Activated CD8-positive, alpha-beta T cell treated with anti-CD3 and anti-CD28 coated beads for 36 hours (primary cell): ENCODE measurements around the gene SYNGAP1. TPM values are rescaled to one million over a fixed set of nuclear protein-coding genes. Genes with fewer than 3 reads are reported as not detected.
"Not testable (repeated sequence)": the region's sequence is repeated elsewhere in the genome, so short reads cannot be mapped to it uniquely, and the experiment has no call there.

Experiments used
- ATAC-seq: fragments of 200-7000 bp; cut with Tn5 transposase; one replicate; pipeline ENCODE4 v1.10.0; 2021; ENCODE audit warnings: mild to moderate bottlenecking, moderate library complexity
- CTCF ChIA-PET: fragments of 350-600 bp; sonication (Branson Sonifier 250); formaldehyde crosslinking; loops from one replicate; lab custom pipeline; 2021; ENCODE audit warnings: antibody characterized with exemption; lab: Charles Lee
- POLR2A ChIA-PET: fragments of 350-600 bp; sonication (Branson Sonifier 250); formaldehyde crosslinking; loops from one replicate; lab custom pipeline; 2021; ENCODE audit warnings: antibody characterized with exemption; lab: Charles Lee
- DNase-seq: peaks from one replicate; pipeline ENCODE4 v3.0.0-alpha.2; 2020
- H3K27ac Mint-ChIP-seq: one replicate; pipeline ENCODE4 v1.8.0; 2021; ENCODE audit warnings: mild to moderate bottlenecking, mixed read lengths
- H3K27me3 Mint-ChIP-seq: one replicate; pipeline ENCODE4 v1.8.0; 2021; ENCODE audit warnings: mixed read lengths
- H3K36me3 Mint-ChIP-seq: one replicate; pipeline ENCODE4 v1.8.0; 2021; ENCODE audit warnings: low read depth, mixed read lengths
- H3K4me1 Mint-ChIP-seq: one replicate; pipeline ENCODE4 v1.8.0; 2021; ENCODE audit warnings: low read depth, mixed read lengths
- H3K4me3 Mint-ChIP-seq: one replicate; pipeline ENCODE4 v1.8.0; 2021; ENCODE audit warnings: mild to moderate bottlenecking, moderate library complexity, mixed read lengths
- H3K9me3 Mint-ChIP-seq: one replicate; pipeline ENCODE4 v1.8.0; 2021; ENCODE audit warnings: mixed read lengths
- intact Hi-C: fragments of 100-400 bp; cut with micrococcal nuclease; formaldehyde crosslinking; loops from one replicate; pipeline ENCODE4 v1.10.0; 2022
- total RNA-seq, 2 experiments: library from RNA; stranded (reverse); gene quantifications; one replicate each; pipeline ENCODE4 v1.2.3, GENCODE V29; 2021
- TF ChIP-seq, protein P1 (sequence below): fragments of 200-600 bp; IDR thresholded peaks from one replicate; pipeline ENCODE4 v1.8.0; 2022; ENCODE audit warnings: antibody characterized with exemption, mild to moderate bottlenecking

Gene SYNGAP1
- total RNA-seq, 2 experiments from 2014 or later: 57.9 to 67.0 TPM

DNA sequence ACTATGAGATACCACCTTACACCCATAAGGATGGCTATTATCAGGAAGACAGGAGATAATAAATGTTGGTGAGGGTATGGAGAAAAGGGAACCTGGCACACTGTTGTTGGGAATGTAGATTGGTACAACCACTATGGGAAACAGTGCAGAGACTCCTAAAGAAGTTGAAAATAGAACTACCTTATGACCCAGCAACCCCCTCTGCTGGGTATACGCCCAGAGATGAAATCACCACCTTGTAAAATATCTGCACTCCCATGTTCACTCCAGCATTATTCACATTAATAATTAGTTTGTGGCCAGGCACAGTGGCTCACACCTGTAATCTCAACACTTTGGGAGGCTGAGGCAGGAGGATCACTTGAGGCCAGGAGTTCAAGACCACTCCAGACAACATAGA lies 61.3 kb downstream of the SYNGAP1 start:
- CTCF ChIA-PET: no interaction called here
- H3K9me3 Mint-ChIP-seq: no peaks in the 10 kb centered on the region

DNA sequence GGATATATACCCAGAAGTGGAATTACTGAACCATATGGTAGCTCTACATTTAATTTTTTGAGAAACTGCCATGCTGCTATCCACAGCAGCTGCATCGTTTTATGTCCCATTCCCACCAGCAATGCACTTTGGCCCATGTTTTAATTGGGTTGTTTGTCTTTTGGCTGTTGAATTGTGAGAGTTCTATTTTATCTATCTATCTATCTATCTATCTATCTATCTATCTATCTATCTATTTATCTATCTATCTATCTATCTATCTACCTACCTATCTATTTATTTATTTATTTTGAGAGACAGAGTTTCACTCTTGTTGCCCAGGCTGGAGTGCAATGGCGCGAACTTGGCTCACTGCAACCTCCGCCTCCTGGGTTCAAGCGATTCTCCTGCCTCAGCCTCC lies 62.8 kb downstream of the SYNGAP1 start:
- DNase-seq, H3K4me3 Mint-ChIP-seq, H3K36me3 Mint-ChIP-seq, H3K4me1 Mint-ChIP-seq, H3K9me3 Mint-ChIP-seq, POLR2A ChIA-PET, ATAC-seq, H3K27me3 Mint-ChIP-seq, CTCF ChIA-PET, H3K27ac Mint-ChIP-seq, intact Hi-C loops: not testable (repeated sequence)

More for the DNA sequence above, 61.3 kb downstream of the SYNGAP1 start:
- H3K27me3 Mint-ChIP-seq: no peaks in the 10 kb centered on the region
- TF ChIP-seq, protein P1, sequence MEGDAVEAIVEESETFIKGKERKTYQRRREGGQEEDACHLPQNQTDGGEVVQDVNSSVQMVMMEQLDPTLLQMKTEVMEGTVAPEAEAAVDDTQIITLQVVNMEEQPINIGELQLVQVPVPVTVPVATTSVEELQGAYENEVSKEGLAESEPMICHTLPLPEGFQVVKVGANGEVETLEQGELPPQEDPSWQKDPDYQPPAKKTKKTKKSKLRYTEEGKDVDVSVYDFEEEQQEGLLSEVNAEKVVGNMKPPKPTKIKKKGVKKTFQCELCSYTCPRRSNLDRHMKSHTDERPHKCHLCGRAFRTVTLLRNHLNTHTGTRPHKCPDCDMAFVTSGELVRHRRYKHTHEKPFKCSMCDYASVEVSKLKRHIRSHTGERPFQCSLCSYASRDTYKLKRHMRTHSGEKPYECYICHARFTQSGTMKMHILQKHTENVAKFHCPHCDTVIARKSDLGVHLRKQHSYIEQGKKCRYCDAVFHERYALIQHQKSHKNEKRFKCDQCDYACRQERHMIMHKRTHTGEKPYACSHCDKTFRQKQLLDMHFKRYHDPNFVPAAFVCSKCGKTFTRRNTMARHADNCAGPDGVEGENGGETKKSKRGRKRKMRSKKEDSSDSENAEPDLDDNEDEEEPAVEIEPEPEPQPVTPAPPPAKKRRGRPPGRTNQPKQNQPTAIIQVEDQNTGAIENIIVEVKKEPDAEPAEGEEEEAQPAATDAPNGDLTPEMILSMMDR: no peak
- intact Hi-C loops: no loop called here
- DNase-seq (peak; percentile 7), ATAC-seq (no peak)
- H3K4me3 Mint-ChIP-seq: no peak overlapping the region
- no peak overlapping the region for H3K27ac Mint-ChIP-seq
- no peaks in the 10 kb centered on the region for H3K36me3 Mint-ChIP-seq
- no peaks in the 10 kb centered on the region for H3K4me1 Mint-ChIP-seq
- POLR2A ChIA-PET: interaction anchor here (1.3 kb wide), 1 partner anchor 9 kb away, joined by 3 read pairs; no protein-coding TSS in a partner anchor

DNA sequence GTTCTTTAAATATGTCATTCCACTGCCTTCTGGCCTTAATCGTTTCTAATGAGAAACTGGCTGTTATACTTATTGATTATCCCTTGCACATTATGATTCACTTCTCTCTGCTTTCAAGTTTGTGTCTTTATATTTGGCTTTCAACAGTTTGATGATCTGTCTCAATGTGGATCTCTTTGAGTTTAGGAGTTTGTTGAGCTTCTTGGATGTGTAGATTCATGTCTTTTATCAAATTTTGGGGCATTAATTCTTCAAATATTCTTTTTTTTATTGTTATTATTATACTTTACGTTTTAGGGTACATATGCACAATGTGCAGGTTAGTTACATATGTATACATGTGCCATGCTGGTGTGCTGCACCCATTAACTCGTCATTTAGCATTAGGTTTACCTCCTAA lies 63.8 kb downstream of the SYNGAP1 start:
- POLR2A ChIA-PET: no interaction called here
- no peaks in the 10 kb centered on the region for H3K9me3 Mint-ChIP-seq
- no peaks in the 10 kb centered on the region for H3K4me1 Mint-ChIP-seq
- CTCF ChIA-PET: no interaction called here
- ATAC-seq: no peak
- no peaks in the 10 kb centered on the region for H3K27me3 Mint-ChIP-seq
- H3K36me3 Mint-ChIP-seq: no peaks in the 10 kb centered on the region
- no peak overlapping the region for H3K4me3 Mint-ChIP-seq
- TF ChIP-seq, protein P1: no peak
- intact Hi-C loops: no loop called here
- H3K27ac Mint-ChIP-seq: no peak overlapping the region
- DNase-seq: no peak

DNA sequence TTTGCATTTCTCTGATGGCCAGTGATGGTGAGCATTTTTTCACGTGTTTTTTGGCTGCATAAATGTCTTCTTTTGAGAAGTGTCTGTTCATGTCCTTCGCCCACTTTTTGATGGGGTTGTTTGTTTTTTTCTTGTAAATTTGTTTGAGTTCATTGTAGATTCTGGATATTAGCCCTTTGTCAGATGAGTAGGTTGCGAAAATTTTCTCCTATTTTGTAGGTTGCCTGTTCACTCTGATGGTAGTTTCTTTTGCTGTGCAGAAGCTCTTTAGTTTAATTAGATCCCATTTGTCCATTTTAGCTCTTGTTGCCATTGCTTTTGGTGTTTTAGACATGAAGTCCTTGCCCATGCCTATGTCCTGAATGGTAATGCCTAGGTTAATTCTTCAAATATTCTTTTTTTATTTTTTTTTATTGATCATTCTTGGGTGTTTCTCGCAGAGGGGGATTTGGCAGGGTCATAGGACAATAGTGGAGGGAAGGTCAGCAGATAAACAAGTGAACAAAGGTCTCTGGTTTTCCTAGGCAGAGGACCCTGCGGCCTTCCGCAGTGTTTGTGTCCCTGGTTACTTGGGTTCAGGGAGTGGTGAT lies 64.9 kb downstream of the SYNGAP1 start:
- H3K27me3 Mint-ChIP-seq, intact Hi-C loops, H3K4me3 Mint-ChIP-seq, ATAC-seq, H3K36me3 Mint-ChIP-seq, H3K4me1 Mint-ChIP-seq, POLR2A ChIA-PET, DNase-seq, H3K9me3 Mint-ChIP-seq, CTCF ChIA-PET, H3K27ac Mint-ChIP-seq: not testable (repeated sequence)

DNA sequence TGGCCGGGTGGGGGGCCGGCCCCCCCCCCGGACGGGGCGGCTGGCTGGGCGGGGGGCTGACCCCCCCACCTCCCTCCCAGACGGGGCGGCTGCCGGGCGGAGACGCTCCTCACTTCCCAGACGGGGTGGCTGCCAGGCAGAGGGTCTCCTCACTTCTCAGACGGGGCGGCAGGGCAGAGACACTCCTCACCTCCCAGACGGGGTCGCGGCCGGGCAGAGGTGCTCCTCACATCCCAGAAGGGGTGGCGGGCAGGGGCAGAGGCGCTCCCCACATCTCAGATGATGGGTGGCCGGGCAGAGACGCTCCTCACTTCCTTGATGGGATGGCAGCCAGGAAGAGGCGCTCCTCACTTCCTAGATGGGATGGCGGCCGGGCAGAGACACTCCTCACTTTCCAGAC lies 65.8 kb downstream of the SYNGAP1 start:
- CTCF ChIA-PET, H3K4me1 Mint-ChIP-seq, H3K36me3 Mint-ChIP-seq, H3K4me3 Mint-ChIP-seq, intact Hi-C loops, DNase-seq, H3K27me3 Mint-ChIP-seq, POLR2A ChIA-PET, ATAC-seq, H3K9me3 Mint-ChIP-seq, H3K27ac Mint-ChIP-seq: not testable (repeated sequence)

DNA sequence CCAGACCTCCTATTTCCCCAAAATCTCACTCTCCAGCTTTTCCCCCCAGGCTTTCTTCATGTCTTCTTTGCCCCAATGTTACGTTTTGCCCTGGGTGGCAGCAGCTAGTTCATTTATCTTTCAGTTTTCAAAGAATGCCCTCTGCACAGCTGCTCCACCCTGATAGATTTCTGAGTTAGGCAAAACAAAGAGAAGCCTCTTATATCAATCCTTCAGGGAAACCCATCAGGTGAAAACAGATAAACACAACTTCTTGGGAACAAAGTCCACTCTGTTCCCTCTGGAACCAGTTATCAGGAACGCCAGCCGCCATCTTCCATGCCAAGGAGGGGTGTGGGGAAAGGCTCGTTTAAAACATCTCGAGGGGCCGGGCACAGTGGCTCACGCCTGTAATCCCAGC lies 68.5 kb downstream of the SYNGAP1 start:
- TF ChIP-seq, protein P1: no peak
- no peaks in the 10 kb centered on the region for H3K9me3 Mint-ChIP-seq
- ATAC-seq (no peak), DNase-seq (no peak)
- no peaks in the 10 kb centered on the region for H3K4me1 Mint-ChIP-seq
- H3K4me3 Mint-ChIP-seq: no peak overlapping the region
- CTCF ChIA-PET: no interaction called here
- intact Hi-C loops: no loop called here
- H3K36me3 Mint-ChIP-seq: no peaks in the 10 kb centered on the region
- H3K27me3 Mint-ChIP-seq: no peaks in the 10 kb centered on the region
- POLR2A ChIA-PET: no interaction called here
- H3K27ac Mint-ChIP-seq: no peak overlapping the region
